HEK293T (cell line): Measurements from ENCODE around the gene SFT2D3.

Experiments
- ARNT ChIP-seq: fragments of 450-650 bp; IDR thresholded peaks from 2 replicates; pipeline ENCODE4 v1.6.1; 2017; ENCODE audit warnings: mild to moderate bottlenecking
- CTBP1 ChIP-seq: fragments of 450-650 bp; IDR thresholded peaks from 2 replicates; pipeline ENCODE4 v1.6.1; 2016; ENCODE audit warnings: borderline replicate concordance
- FOXA1 ChIP-seq: fragments of 450-650 bp; IDR thresholded peaks from 2 replicates; pipeline ENCODE4 v1.6.1; 2016; ENCODE audit warnings: mild to moderate bottlenecking
- FOXK2 ChIP-seq: fragments of 450-650 bp; IDR thresholded peaks from 2 replicates; pipeline ENCODE4 v1.6.1; 2016; ENCODE audit warnings: mild to moderate bottlenecking
- HDGF ChIP-seq: fragments of 450-650 bp; IDR thresholded peaks from 2 replicates; pipeline ENCODE4 v1.6.1; 2017; ENCODE audit warnings: antibody characterized with exemption, borderline replicate concordance
- PKNOX1 ChIP-seq: fragments of 450-650 bp; IDR thresholded peaks from 2 replicates; pipeline ENCODE4 v1.6.1; 2016

GRCh38 chr2:127713562-127713961 lies 12.3 kb downstream of the SFT2D3 start:
- TF ChIP-seq FOXA1 (no peak), CTBP1 (no peak), HDGF (no peak), ARNT (no peak), PKNOX1 (no peak), FOXK2 (no peak)
